Transverse colon (tissue), 4 donors: ENCODE measurements around the gene ELP4. TPM values are rescaled to one million over a fixed set of nuclear protein-coding genes. Genes with fewer than 3 reads are reported as not detected.

ENCODE experiments used
- DNase-seq: peaks from one replicate; pipeline ENCODE4 v3.0.0-alpha.2; 2019
- H3K27ac ChIP-seq, 4 donors: fragments of 200-600 bp; sonication (generic); 2 replicates each; pipeline ENCODE4 v1.5.1; 2016 to 2018; ENCODE audit warnings: inconsistent platforms in 4 of 4
- H3K27me3 ChIP-seq: fragments of 200-600 bp; sonication (generic); 2 replicates; pipeline ENCODE4 v1.5.1; 2017; ENCODE audit warnings: inconsistent platforms
- H3K36me3 ChIP-seq, 4 donors: fragments of 200-600 bp; sonication (generic); 2 replicates each; pipeline ENCODE4 v1.5.1; 2017 to 2019; ENCODE audit warnings: inconsistent platforms in 4 of 4
- H3K4me1 ChIP-seq, 4 donors: fragments of 200-600 bp; sonication (generic); 2 replicates each; pipeline ENCODE4 v1.5.1; 2017 to 2020; ENCODE audit warnings: inconsistent platforms in 4 of 4
- H3K4me3 ChIP-seq, 4 donors: fragments of 200-600 bp; sonication (generic); 1 replicate in 1 of 4; 2 replicates in 3 of 4; pipeline versions ENCODE4 v1.5.1 to v1.6.1; 2017 to 2019; ENCODE audit warnings: inconsistent platforms in 4 of 4
- H3K9me3 ChIP-seq, 2 donors: fragments of 200-600 bp; sonication (generic); 2 replicates each; pipeline ENCODE4 v1.5.1; 2017 to 2019; ENCODE audit warnings: inconsistent platforms in 2 of 2
- CTCF ChIP-seq, 5 experiments: fragments of 200-600 bp in 3 of 5; fragments of 450-650 bp in 2 of 5; sonication (generic) in 3 of 5; IDR thresholded peaks; 1 replicate in 2 of 5; 2 replicates in 3 of 5; pipeline ENCODE4 v1.5.1; 2016 to 2017; ENCODE audit warnings: antibody characterized with exemption in 5 of 5, inconsistent platforms in 3 of 5, mild to moderate bottlenecking in 2 of 5, moderate library complexity in 1 of 5
- EP300 ChIP-seq: sonication (generic); formaldehyde crosslinking; IDR thresholded peaks from one replicate; pipeline ENCODE4 v1.6.1; 2017; ENCODE audit warnings: antibody characterized with exemption, low read depth
- POLR2A ChIP-seq: fragments of 450-650 bp; IDR thresholded peaks from one replicate; pipeline ENCODE4 v1.6.1; 2016; ENCODE audit warnings: antibody characterized with exemption, mild to moderate bottlenecking, moderate library complexity
- POLR2AphosphoS5 ChIP-seq, 3 donors: sonication (generic); formaldehyde crosslinking; IDR thresholded peaks; one replicate each; pipeline ENCODE4 v1.6.1; 2016; ENCODE audit warnings: antibody characterized with exemption in 3 of 3
- WGBS, 2 donors: methylation state at CpG; one replicate each; pipeline ENCODE4 v1.1.5; 2018; ENCODE audit warnings: low coverage in 1 of 2; 5-methylcytosine and 5-hydroxymethylcytosine counted together
- in situ Hi-C, 4 donors: fragments of 200-750 bp; cut with MboI; loops; one replicate each; pipeline versions ENCODE4 v1.15.0 to v1.15.1; 2017; ENCODE audit warnings: low sequenced_read_pairs in 3 of 4, low pct_ligation_motif_present in 1 of 4, low pct_unique_long_range_greater_than_20kb in 1 of 4
- intact Hi-C: fragments of 100-400 bp; cut with DNase I; formaldehyde crosslinking; loops from one replicate; pipeline ENCODE4 v1.15.1; 2023; ENCODE audit warnings: low total_unique reads
- total RNA-seq, 4 donors: library from RNA; depleted of rRNA; stranded (reverse); fragments of >200 nt; gene quantifications; one replicate each; pipeline ENCODE4 v1.1.0, GENCODE V29; 2016

ELP4 gene
- total RNA-seq, 4 donors from 2014 or later = 14.2 to 46.4 (median 23.6) TPM

GRCh38 chr11:31535479-31535878 is 25.9 kb downstream of the ELP4 start:
- in situ Hi-C loops = no loop called here
- H3K36me3 ChIP-seq = peaks cover 0 to 6% (median 1%) of the 10 kb centered on the region in 4 donors
- 56 to 66% methylated on average over 4 of the region's 4 CpGs for WGBS, 2 donors
- no peaks in the 10 kb centered on the region for H3K27me3 ChIP-seq
- TF ChIP-seq CTCF (IDR thresholded peaks at IDR 0.05) = no peak
- TF ChIP-seq POLR2A = no peak
- TF ChIP-seq EP300 = no peak
- TF ChIP-seq POLR2AphosphoS5 (IDR thresholded peaks at IDR 0.05) = no peak
- no peak overlapping the region for H3K4me3 ChIP-seq
- H3K9me3 ChIP-seq = no peaks in the 10 kb centered on the region
- H3K27ac ChIP-seq = no peak overlapping the region
- H3K4me1 ChIP-seq = no peaks in the 10 kb centered on the region
- no peak for DNase-seq
- intact Hi-C loops = no loop called here

- intact Hi-C loops = no loop called here
- TF ChIP-seq EP300 (no peak), POLR2A (no peak), POLR2AphosphoS5 (IDR thresholded peaks at IDR 0.05) (no peak), CTCF (IDR thresholded peaks at IDR 0.05) (no peak)
- Histone ChIP-seq H3K27me3 (no peaks in the 10 kb centered on the region), H3K27ac (no peak overlapping the region), H3K36me3 (peaks cover 0 to 28% (median 5%) of the 10 kb centered on the region in 4 donors), H3K9me3 (peaks cover 0 to 11% of the 10 kb centered on the region in 2 donors), H3K4me1 (no peaks in the 10 kb centered on the region), H3K4me3 (no peak overlapping the region)
- in situ Hi-C loops = no loop called here
- DNase-seq = no peak
Measured at GRCh38 chr11:31542862-31543261, 33.3 kb downstream of the ELP4 start.

- TF ChIP-seq POLR2A (no peak), CTCF (IDR thresholded peaks at IDR 0.05) (no peak), POLR2AphosphoS5 (IDR thresholded peaks at IDR 0.05) (no peak), EP300 (no peak)
- WGBS, 2 donors = 71 to 96% methylated on average over 1 of the region's 1 CpG
- intact Hi-C loops = no loop called here
- no peak for DNase-seq
- H3K4me1 ChIP-seq = peaks cover 0 to 10% (median 2%) of the 10 kb centered on the region in 4 donors
- H3K9me3 ChIP-seq = no peaks in the 10 kb centered on the region
- H3K27me3 ChIP-seq = no peaks in the 10 kb centered on the region
- no peak overlapping the region for H3K4me3 ChIP-seq
- in situ Hi-C loops = no loop called here
- H3K36me3 ChIP-seq = no peaks in the 10 kb centered on the region
- H3K27ac ChIP-seq = no peak overlapping the region
Measured at GRCh38 chr11:31555938-31556337, 46.4 kb downstream of the ELP4 start.

GRCh38 chr11:31558001-31558400 is 48.4 kb downstream of the ELP4 start:
- Histone ChIP-seq H3K27me3 (no peaks in the 10 kb centered on the region), H3K4me1 (peaks cover 0 to 11% (median 3%) of the 10 kb centered on the region in 4 donors), H3K9me3 (no peaks in the 10 kb centered on the region), H3K36me3 (no peaks in the 10 kb centered on the region), H3K27ac (no peak overlapping the region), H3K4me3 (no peak overlapping the region)
- intact Hi-C loops = no loop called here
- in situ Hi-C loops = no loop called here
- DNase-seq = no peak
- 63 to 69% methylated on average over 2 of the region's 2 CpGs for WGBS, 2 donors
- TF ChIP-seq POLR2A = no peak
- no peak for TF ChIP-seq POLR2AphosphoS5 (IDR thresholded peaks at IDR 0.05)
- no peak for TF ChIP-seq CTCF (IDR thresholded peaks at IDR 0.05)
- no peak for TF ChIP-seq EP300
